Endothelial cell of umbilical vein (primary cell): ENCODE results near the gene PRPF8.

Experiments
- EZH2 ChIP-seq: IDR thresholded peaks from 2 replicates; pipeline ENCODE4 v1.6.1; 2012; ENCODE audit warnings: borderline replicate concordance, low read depth, mild to moderate bottlenecking, moderate library complexity, low read length, inconsistent platforms; ENCODE audit not compliant: severe bottlenecking
- FOS ChIP-seq: IDR thresholded peaks from 2 replicates; pipeline ENCODE4 v1.6.1; 2011; ENCODE audit warnings: mild to moderate bottlenecking, low read length, moderate library complexity, borderline replicate concordance; ENCODE audit not compliant: insufficient read depth
- GATA2 ChIP-seq: IDR thresholded peaks from 2 replicates; pipeline ENCODE4 v1.7.0; 2011; ENCODE audit warnings: low read depth, mild to moderate bottlenecking, moderate library complexity, mixed read lengths, low read length; ENCODE audit not compliant: insufficient read length, insufficient read depth
- JUN ChIP-seq: IDR thresholded peaks from 2 replicates; pipeline ENCODE4 v1.6.1; 2011; ENCODE audit warnings: borderline replicate concordance, low read depth; ENCODE audit not compliant: insufficient read length, insufficient read depth
- POLR2A ChIP-seq: IDR thresholded peaks from 2 replicates; pipeline ENCODE4 v1.6.1; 2012; ENCODE audit warnings: low read depth, mild to moderate bottlenecking, control low read depth, low read length
- POLR2AphosphoS5 ChIP-seq: IDR thresholded peaks from 2 replicates; pipeline ENCODE4 v1.6.1; 2012; ENCODE audit warnings: low read depth, mild to moderate bottlenecking, control low read depth, low read length, moderate library complexity; ENCODE audit not compliant: insufficient read depth
- TF ChIP-seq, protein P1 (sequence below), 2 donors: IDR thresholded peaks; 1 replicate in 1 of 2; 2 replicates in 1 of 2; pipeline ENCODE4 v1.5.1; 2011; ENCODE audit warnings: low read length in 2 of 2, mild to moderate bottlenecking in 2 of 2, moderate library complexity in 2 of 2, control low read depth in 1 of 2, inconsistent platforms in 1 of 2, low read depth in 1 of 2; ENCODE audit not compliant: insufficient read depth in 1 of 2; ENCODE audit errors: extremely low read depth in 1 of 2
- TF ChIP-seq, protein P2 (sequence below): IDR thresholded peaks from 2 replicates; pipeline ENCODE4 v1.6.1; 2011; ENCODE audit not compliant: insufficient read depth, insufficient read length

DNA sequence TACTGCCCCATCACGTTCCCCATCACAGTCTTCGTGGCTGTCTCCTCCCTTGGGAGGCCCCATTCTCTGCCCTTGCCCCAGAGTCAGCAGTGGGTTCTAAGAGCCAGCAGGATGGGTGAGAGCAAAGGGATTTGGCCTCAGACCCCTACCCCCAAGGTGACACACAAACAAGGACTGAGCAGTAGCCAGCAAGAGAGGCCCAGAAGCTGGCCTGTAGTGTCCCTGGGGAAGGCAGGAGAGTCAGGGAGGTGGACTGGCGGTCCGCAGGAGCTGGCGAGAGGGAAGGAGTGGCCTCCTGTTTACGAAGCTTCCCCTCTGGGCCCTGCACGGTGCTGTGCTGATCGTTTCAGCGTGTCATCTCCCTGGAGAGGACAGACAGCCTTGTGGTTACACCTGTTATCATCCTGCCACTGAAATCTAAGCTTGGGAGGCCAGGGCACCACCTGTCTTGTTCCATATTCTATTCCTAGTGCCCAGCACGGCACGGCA lies 48.2 kb upstream of the PRPF8 start:
- TF ChIP-seq, protein P1, sequence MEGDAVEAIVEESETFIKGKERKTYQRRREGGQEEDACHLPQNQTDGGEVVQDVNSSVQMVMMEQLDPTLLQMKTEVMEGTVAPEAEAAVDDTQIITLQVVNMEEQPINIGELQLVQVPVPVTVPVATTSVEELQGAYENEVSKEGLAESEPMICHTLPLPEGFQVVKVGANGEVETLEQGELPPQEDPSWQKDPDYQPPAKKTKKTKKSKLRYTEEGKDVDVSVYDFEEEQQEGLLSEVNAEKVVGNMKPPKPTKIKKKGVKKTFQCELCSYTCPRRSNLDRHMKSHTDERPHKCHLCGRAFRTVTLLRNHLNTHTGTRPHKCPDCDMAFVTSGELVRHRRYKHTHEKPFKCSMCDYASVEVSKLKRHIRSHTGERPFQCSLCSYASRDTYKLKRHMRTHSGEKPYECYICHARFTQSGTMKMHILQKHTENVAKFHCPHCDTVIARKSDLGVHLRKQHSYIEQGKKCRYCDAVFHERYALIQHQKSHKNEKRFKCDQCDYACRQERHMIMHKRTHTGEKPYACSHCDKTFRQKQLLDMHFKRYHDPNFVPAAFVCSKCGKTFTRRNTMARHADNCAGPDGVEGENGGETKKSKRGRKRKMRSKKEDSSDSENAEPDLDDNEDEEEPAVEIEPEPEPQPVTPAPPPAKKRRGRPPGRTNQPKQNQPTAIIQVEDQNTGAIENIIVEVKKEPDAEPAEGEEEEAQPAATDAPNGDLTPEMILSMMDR (IDR thresholded peaks at IDR 0.05; ENCODE audit: extremely low read depth in 1 of 2, insufficient read depth in 1 of 2, low read depth in 1 of 2, low read length in 2 of 2), result no peak
- no peak for TF ChIP-seq POLR2A
- no peak for TF ChIP-seq EZH2
- TF ChIP-seq POLR2AphosphoS5, result no peak
- TF ChIP-seq, protein P2, sequence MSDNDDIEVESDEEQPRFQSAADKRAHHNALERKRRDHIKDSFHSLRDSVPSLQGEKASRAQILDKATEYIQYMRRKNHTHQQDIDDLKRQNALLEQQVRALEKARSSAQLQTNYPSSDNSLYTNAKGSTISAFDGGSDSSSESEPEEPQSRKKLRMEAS, result no peak
- no peak for TF ChIP-seq JUN
- TF ChIP-seq GATA2, result no peak
- TF ChIP-seq FOS, result no peak
